ENCODE measurements around the gene SRL. TPM values are rescaled to one million over a fixed set of nuclear protein-coding genes. Genes with fewer than 3 reads are reported as not detected.

SRL gene
- total and polyA plus RNA-seq, 2 of the 4 experiments (the other 2 are of a cell fraction) = under 0.01 to 0.14 TPM

DNA sequence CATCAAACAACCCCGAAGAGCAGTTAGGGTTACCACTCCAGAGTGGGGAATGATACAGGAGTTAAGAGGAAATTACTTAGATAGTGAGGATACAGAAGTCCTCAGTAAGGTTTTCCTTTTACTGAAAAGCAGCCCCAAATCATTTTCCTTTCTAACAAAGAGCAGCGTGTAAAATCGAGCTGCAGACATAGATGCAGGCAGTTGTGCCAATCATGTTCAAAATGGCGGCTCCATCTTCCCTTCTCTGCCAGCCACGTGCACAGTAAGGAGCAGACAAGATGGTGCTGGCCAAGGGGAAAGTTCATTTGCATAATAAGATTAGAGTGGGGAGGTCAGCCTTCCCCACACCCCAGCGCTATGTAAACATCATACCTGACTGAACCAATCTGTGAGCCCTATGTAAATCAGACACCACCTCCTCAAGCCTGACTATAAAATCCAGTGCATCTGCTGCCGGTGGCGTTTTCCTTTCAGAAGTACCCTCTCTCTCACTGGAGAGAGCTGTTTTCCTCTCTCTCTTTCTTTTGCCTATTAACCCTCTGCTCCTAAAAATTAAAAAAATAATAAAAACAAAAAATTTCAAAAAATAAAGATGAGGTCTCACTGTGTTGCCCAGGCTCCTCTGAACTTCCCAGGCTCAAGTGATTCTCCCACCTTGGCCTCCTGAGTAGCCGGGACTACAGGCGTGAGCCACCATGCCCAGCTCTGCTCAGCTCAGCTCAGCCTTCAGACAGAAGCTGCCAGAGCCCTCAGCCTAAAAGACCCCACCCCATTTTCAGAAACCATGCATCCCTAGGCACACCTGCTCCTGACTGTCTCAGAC, 2.6 kb upstream of the SRL start:
- 100% methylated on average over 1 of the region's 10 CpGs; no CpG with 5 or more reads in 1 of the 2 experiments for WGBS, 2 experiments (ENCODE audit: extremely low coverage in 2 of 2, insufficient read length in 1 of 2)
- Histone ChIP-seq H3K27me3 (ENCODE audit: control insufficient read depth, insufficient read depth, low read length) (no peaks in the 10 kb centered on the region; the same call in 1 of the 2 replicates), H3K9me1 (ENCODE audit: insufficient read depth, low read length) (peaks cover 2% of the 10 kb centered on the region; the same call in 1 of the 2 replicates), H4K20me1 (ENCODE audit: insufficient read depth, low read length) (no peaks in the 10 kb centered on the region), H3K4ac (ENCODE audit: low read depth, low read length) (no peak overlapping the region), H3K4me2 (ENCODE audit: low read depth, low read length) (no peak overlapping the region), H3K36me3 (ENCODE audit: control insufficient read depth, insufficient read depth, low read length) (no peaks in the 10 kb centered on the region), H2AFZ (replicated peaks; ENCODE audit: low read length, poor library complexity) (peak overlapping the region; percentile 35), H2BK120ac (ENCODE audit: low read depth, low read length) (no peak overlapping the region), H4K5ac (ENCODE audit: low read depth, low read length) (no peak overlapping the region), H3K14ac (replicated peaks; ENCODE audit: low read depth, low read length) (no peak overlapping the region), H3K56ac (ENCODE audit: extremely low read depth, insufficient read depth, low read length) (no peak overlapping the region), H4K8ac (ENCODE audit: low read depth in 2 of 2, low read length in 2 of 2) (no peak overlapping the region), H3K9ac (ENCODE audit: low read depth, low read length) (no peak overlapping the region), H3K4me3 (ENCODE audit: insufficient read depth, low read depth, low read length) (no peak overlapping the region), H2AK5ac (ENCODE audit: low read depth, low read length) (0 out of 2 replicates have a peak overlapping the region, but pooled peaks have one; percentile 5), H3K79me1 (ENCODE audit: low read depth in 1 of 2, low read length in 2 of 2) (no peaks in the 10 kb centered on the region), H3K23ac (ENCODE audit: low read depth, low read length) (no peak overlapping the region), H2AK9ac (replicated peaks; ENCODE audit: low read depth, low read length, poor library complexity) (no peak overlapping the region), H2BK20ac (ENCODE audit: low read depth, low read length) (no peak overlapping the region), H3K18ac (ENCODE audit: low read depth, low read length) (no peak overlapping the region), H2BK15ac (ENCODE audit: low read depth, low read length) (no peak overlapping the region), H4K91ac (ENCODE audit: insufficient read depth, low read depth, low read length) (no peak overlapping the region), H2BK5ac (ENCODE audit: low read depth, low read length, poor library complexity, severe bottlenecking) (no peak overlapping the region), H3K27ac (ENCODE audit: insufficient read depth, low read length) (no peak overlapping the region), H3K4me1 (ENCODE audit: control insufficient read depth, insufficient read depth, low read length) (0 out of 2 replicates have a peak, but pooled peaks cover 2% of the 10 kb centered on the region), H3K9me3 (ENCODE audit: control insufficient read depth, insufficient read depth, low read length) (no peaks in the 10 kb centered on the region)
- ChIA-PET CTCF (interaction anchor here (1.1 kb wide), 1 partner anchor 10 kb away, joined by 3 read pairs; no protein-coding TSS in a partner anchor), POLR2A (ENCODE audit: unreplicated experiment) (no interaction called here)
- intact Hi-C loops (cut with micrococcal nuclease) = no loop called here
- no TSS peak for BruUV-seq (replicated peaks)
- dilution Hi-C loops (cut with HindIII; ENCODE audit: low sequenced_read_pairs, unreplicated experiment) = no loop called here
- in situ Hi-C loops (cut with MboI; ENCODE audit: low sequenced_read_pairs) = no loop called here
- ATAC-seq (ENCODE audit: low read depth) = no peak; the same call in 1 of the 2 replicates
- TF ChIP-seq CEBPB (IDR thresholded peaks at IDR 0.05; ENCODE audit: low read depth, low read length) = no peak
- peak; percentile 10 for DNase-seq
